Activated CD8-positive, alpha-beta memory T cell treated with anti-CD3 and anti-CD28 coated beads, Interleukin-2, amount 50 U/mL, for 4 hours (primary cell): ENCODE results near the gene PRRC2A.
A peak's percentile ranks its signal among the peaks of the same experiment; 100 is the strongest.
"Not testable (repeated sequence)": the region's sequence is repeated elsewhere in the genome, so short reads cannot be mapped to it uniquely, and the experiment has no call there.

Experiments used
- DNase-seq: peaks from one replicate; pipeline ENCODE4 v3.0.0-alpha.2; 2020

PRRC2A gene

DNA sequence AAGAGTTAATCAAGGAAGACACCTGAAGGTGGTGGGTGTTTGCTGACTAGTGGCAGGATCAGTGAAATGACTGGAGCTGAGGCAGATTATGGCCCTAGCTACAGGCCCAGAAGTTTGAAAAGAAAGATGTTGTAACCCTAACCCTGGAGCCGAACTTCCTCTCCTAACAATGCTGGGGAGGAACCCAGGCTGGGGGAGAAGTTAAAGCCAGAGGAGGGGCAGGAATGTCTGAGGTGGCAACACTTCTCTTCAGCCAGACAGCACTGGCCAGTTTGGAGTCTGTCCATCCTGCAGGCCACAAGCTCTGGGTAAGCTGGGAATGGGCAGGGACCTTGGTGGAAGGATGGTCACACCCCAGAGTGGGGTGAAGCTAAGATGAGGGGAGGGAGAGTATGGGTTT lies 34.5 kb upstream of the PRRC2A start, which contains the start of gene LST1:
Gene LST1, plus strand, starts transcription at position 270 of the 400 bp plus-strand sequence. CDS start 1,023 bp downstream, outside the sequence.
- no peak for DNase-seq

DNA sequence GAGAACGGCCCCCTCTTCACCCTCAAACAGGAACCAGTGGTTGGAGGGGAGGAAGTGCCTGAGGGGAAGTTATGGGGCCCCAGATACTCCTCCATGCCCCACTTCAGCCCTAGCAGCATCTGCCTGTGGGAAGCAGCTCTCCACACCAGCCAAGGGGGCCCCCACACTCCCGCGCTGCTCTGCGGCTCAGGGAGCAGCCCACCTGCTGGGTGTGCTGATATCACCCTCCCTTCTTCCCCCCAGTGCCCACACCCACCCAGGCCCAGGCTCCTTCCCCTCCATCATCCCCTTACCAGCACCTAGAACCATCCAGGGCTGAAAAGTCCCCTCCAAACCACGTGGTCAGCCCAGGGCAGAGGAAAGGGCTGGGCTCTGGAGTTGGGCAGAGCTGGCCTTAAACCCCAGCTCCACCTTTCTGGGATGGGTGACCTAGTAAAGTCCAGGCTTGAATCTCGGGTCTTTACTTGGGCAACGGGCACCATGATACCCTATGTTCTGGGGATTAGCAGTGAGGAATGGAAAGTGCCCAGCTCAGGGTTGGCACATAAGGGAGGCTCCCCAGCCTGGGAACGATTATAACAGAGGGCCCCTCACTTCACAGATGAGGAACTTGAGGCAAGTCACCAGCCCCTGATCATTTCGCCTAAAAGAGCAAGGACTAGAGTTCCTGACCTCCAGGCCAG lies 33.8 kb upstream of the PRRC2A start:
- DNase-seq, result no peak

DNA sequence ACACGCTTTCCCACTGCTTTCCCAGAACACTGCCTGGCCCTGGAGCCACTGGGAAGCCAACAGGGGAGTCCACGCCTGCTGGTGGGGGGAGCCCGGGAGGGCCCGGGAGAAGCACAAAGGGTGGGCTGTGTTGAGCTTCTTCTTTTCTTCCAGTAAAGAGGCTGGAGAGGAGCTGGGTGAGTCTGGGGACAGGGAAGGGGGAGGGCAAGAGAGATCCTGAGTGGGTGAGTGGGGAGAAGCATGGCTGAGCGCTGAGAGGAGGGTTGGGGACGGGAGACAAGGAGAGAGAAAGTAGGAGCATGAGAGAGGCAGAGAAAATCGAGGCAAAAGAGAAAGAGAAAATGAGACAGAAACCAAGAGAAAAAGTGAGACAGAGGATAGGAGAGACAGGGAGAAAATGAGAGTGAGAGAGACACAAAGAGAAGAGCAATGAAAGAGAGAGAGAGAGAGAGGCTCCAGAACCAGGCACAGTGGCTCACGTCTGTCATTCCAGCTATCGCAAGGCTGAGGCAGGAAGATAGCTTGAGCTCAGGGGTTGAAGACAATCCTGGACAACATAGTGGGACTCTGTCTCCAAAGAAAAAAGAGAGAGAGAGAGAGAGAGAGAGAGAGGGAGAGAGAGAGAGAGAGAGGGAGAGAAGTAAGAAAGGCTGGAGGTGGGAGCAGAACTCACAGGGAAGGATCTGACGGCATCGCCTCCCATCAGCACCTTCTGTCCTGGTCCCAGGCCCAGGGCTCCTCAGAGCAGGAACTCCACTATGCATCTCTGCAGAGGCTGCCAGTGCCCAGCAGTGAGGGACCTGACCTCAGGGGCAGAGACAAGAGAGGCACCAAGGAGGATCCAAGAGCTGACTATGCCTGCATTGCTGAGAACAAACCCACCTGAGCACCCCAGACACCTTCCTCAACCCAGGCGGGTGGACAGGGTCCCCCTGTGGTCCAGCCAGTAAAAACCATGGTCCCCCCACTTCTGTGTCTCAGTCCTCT lies 32.4 kb upstream of the PRRC2A start:
- no peak for DNase-seq

DNA sequence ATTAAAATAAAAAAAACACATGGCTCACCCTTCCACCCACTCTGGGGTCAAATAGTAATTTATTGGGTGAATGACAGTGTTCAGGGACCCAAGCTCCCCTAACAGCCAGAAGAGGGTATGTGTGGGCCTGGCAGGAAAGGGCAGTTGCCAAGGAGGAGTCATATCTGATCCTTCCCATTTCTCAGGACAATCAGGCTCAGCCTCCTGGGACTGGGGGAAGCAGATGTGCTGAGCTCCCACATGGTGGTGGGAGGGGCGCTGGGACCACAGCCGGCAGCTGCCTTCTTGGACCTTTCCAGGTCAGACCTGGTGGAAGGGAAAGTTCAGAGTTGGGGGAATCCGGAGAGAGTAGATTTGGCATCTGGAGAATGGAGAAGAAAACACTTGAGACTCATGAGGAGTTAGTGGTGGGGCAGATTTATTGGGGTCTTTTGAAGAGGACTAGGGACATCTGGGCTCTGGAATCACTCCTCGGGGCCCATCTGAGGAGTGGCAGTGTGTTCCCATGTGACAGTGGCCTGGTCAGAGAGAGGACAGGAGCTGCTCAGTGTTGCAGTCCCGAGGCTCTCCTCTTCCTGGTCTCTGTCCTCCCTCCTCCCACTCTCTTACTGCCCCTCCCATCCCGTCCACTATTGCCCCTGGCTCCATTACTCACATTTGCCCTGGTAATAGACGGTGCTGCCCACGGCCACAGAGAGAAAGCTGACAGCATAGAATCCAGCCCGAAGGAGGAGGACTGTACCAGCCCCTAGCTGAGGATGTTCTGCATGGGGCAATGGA lies 31.5 kb upstream of the PRRC2A start:
- DNase-seq, result no peak

DNA sequence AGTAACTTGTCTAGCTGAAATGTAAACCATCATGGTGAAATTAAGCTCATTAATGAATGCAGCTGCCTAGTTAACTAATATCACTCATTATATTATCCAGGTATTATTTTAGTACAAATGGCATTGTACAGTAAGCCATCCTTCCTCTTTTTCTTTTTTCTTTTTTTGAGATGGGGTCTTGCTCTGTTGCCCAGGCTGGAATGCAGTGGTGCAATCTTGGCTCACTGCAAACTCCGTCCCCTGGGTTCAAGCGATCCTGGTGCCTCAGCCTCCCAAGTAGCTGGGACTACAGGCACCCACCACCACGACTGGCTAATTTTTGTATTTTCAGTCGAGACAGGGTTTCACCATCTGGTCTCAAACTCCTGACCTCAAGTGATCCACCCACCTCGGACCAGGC lies 29.8 kb upstream of the PRRC2A start:
- DNase-seq, result not testable (repeated sequence)

GRCh38 chr6:31592396-31592771 lies 28.1 kb upstream of the PRRC2A start:
- no peak for DNase-seq

GRCh38 chr6:31597006-31597405 lies 23.5 kb upstream of the PRRC2A start:
- no peak for DNase-seq

DNA sequence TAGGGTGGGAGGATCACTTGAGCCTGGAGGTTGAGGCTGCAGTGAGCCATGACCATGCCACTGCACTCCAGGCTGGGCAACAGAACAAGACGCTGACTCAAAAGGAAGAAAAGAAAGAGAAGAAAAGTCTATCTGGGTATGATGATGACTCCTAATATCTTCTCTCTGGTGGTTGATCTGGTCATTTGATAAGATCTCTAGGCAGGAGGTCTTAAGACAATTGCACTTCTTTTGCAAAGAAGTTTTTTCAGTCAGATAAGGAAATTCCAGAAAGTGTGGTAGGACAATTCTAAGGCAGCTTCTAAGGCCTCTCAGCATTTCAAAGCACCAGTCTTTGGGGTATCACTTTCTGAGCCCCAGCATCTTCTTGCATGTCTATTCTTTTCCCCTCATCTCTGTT lies 13.2 kb upstream of the PRRC2A start:
- no peak for DNase-seq

DNA sequence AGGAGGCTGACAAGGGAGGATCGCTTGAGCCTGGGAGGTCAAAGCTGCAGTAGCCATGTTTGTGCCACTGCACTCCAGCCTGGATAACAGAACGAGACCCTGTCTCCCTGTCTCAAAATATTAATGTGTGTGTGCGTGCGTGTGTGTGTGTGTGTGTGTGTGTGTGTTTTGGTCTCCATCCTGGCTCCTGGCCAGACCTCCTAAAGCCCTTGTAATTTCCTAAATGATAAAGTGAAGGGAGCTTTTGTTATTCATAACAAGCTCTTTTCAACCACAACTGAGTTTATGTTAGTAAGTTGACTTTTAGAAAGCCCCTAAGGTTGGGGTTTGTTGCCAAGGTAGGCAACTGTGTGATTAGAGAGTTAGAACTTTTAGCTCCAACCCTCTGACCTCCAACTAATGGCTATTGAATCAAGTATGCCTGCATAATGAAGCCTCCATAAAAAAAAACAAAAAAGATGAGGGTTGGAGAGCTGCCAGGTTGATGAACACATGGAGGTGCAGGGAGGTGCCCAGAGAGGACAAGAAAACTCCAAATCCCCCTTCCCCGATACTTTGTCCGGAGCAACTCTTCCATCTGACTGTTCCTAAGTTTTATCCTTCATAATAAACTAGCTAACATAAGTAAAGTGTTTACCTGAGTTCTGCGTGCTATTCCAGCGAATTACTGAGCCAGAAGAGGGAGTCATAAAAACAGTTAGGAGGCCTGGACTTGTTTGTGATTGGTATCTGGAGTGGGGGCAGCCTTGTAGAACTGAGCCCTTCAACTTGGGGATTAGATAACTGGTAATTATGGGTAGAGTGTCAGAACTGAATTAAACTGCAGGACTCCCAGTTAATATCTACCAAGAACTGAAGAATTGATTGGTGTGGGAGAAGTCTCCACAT lies 10.8 kb upstream of the PRRC2A start:
- no peak for DNase-seq

GRCh38 chr6:31610968-31611367 lies 9.5 kb upstream of the PRRC2A start:
- DNase-seq, result no peak

- no peak for DNase-seq
Measured at GRCh38 chr6:31614075-31614619, 6.4 kb upstream of the PRRC2A start.

DNA sequence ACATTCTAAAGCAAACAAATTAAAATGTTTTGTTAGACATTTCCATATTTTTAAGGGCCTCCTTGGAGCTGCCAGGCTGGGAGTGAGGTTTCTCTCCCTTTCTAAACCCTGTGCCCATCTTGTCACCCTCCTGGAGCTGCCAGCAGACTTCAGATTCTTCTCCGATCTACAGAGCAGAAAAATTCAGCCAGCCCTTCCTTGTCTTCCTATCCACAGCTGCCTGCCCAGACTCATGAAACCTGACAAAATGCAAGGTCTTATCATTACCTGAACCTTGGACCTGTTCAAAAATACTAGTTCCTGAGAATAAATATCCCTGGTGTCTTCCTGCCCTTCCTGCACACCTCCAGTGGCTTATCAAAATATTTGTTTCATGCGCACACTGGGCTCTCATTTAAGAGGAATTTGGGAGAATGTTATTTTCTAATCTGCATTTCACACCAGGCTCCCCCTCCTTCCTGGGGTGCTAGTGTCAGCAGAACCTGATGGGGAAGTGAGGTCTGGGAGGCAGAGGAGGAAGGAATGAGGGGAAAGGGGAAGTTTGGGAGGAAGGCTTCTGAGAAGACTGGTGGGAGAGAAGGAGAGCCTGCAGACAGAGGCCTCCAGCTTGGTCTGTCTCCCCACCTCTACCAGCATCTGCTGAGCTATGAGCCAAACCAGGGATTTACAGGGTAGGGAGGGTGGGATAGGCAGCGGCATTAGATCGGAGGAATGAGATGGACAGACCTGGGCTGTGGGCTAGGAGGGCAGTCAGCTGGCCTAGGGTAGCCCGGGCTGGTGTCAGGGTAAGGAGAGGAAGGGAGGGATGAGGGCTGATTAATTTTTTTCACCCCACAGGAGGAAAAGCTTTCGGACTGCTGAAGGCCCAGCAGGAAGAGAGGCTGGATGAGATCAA lies 5.6 kb upstream of the PRRC2A start, which contains the start of gene AIF1:
Gene AIF1, plus strand, starts transcription at position 551 of the 895 bp plus-strand sequence. Its CDS starts 96 bp downstream, at position 647.
- no peak for DNase-seq

- no peak for DNase-seq
Measured at GRCh38 chr6:31615748-31616147, 4.8 kb upstream of the PRRC2A start.

DNA sequence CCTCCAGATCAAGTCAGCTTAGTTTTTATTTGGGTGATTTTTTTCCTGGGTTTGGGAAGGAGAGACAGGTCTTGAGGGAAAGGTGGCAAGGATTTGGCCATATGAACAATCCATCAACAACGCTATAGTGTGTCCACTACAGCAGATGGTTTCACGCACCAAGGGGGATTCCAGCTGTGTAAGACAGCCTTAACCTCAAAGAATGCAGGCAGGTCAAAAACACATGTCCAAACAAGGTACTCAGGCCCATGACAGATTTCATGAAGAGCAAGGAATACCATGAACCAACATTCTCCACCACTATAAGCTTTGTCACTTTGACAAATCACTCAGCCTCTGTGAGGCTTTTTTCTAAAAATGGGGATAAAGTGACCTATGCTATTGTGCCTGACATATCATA lies 3.5 kb upstream of the PRRC2A start:
- DNase-seq, result no peak

DNA sequence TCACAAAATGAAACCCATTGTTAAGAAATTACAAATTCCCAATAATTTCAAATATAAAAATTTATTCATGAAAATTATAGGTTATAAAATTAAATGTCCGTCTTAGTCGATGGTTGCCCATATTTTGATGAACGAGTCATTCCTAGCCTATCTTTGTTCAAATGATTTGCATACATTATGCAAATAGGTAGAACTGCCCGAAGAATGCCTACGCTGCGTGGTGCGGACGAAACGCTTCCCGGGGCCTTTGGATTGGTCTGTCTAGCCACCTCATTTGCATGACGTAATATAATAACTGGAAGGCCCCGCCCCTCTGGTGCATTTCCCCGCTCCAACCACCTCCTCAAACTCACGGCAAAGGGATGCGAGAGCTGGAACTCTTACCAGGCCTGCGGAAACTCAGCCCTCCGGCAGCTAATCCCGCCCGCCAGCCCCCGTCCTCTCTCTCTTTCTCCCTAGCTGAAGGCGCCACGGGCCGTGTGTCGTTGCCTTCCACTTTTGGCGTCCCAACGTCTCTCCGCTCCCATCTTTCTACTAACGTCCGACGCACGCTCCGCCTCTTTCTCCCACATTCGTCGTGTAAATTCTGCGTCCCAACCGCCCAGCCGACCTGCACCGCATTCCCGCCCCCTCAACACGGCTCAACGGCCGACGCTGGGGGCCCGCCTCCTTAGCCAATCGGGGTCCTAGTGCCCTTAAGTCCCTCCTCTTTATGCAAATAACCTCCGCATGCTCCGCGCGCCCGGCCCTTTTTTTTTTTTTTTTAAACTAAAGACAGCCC lies 520 bp upstream of the PRRC2A start:
- peak; percentile 94 for DNase-seq

GRCh38 chr6:31621320-31621939 lies 915 bp downstream of the PRRC2A start:
- DNase-seq, result no peak

DNA sequence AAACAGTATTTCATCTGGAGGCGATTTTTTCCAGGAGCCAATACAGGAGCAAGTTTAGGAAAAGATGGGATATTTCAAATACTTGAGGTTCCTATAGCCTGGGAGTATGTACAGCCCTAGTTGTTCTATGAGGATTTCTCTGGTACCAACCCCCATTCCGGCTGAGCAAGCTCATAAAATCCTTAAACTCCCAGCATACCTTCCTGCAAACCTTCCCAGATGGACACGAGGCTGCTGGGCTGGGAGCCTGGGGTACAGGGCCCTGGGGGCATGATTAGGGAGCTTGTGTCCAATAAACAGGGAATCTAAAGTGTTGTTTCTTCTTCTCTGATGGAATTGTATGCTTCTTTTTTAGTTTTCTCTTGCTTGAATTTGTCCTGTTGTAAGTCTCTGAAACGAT lies 1.5 kb downstream of the PRRC2A start:
- no peak for DNase-seq

GRCh38 chr6:31622684-31623091 lies 2.2 kb downstream of the PRRC2A start:
- no peak for DNase-seq

GRCh38 chr6:31624070-31624469 lies 3.6 kb downstream of the PRRC2A start:
- no peak for DNase-seq
